ENCODE results near the gene STMP1.
A peak's percentile ranks its signal among the peaks of the same experiment; 100 is the strongest.

The STMP1 gene

DNA sequence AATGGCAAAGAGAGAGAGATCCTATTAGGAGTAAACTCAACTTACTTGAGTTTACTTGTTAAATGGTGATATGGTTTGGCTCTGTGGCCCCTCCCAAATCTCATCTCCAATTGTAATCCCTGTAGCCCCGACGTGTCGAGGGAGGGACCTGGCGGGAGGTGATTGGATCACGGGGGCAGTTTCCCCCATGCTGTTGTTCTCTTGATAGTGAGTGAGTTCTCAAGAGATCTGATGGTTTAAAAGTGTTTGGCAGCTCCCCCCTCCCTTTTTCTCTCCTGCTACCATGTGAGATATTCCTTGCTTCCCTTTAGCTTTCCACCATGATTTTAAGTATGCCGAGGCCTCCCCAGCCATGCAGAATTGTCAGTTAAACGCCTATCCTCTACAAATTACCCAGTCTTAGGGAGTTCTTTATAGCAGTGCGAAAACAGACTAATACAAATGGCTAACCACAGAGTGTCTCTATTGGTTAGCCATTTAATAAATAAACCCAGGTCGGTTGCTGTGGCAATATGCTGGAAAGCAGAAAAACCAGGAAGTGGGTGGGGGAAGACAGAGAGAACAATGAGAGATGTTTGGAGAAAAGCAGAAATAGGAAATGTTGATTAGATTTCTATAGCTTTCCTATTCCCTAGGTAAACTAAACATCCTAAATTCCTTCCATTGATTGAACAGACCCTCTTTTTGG, 3.0 kb upstream of the STMP1 start:
- peak; percentile 75 for DNase-seq (ENCODE audit: low read depth)
- no peak overlapping the region for H3K4me3 ChIP-seq (ENCODE audit: low read depth, low read length)
- TF ChIP-seq POLR2A (IDR thresholded peaks at IDR 0.05; ENCODE audit: extremely low read depth, insufficient read length): no peak
- TF ChIP-seq, protein P1, sequence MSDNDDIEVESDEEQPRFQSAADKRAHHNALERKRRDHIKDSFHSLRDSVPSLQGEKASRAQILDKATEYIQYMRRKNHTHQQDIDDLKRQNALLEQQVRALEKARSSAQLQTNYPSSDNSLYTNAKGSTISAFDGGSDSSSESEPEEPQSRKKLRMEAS (IDR thresholded peaks at IDR 0.05; ENCODE audit: low read depth, low read length): no peak
- TF ChIP-seq MYC (IDR thresholded peaks at IDR 0.05; ENCODE audit: low read depth, low read length): no peak
- TF ChIP-seq, protein P2, sequence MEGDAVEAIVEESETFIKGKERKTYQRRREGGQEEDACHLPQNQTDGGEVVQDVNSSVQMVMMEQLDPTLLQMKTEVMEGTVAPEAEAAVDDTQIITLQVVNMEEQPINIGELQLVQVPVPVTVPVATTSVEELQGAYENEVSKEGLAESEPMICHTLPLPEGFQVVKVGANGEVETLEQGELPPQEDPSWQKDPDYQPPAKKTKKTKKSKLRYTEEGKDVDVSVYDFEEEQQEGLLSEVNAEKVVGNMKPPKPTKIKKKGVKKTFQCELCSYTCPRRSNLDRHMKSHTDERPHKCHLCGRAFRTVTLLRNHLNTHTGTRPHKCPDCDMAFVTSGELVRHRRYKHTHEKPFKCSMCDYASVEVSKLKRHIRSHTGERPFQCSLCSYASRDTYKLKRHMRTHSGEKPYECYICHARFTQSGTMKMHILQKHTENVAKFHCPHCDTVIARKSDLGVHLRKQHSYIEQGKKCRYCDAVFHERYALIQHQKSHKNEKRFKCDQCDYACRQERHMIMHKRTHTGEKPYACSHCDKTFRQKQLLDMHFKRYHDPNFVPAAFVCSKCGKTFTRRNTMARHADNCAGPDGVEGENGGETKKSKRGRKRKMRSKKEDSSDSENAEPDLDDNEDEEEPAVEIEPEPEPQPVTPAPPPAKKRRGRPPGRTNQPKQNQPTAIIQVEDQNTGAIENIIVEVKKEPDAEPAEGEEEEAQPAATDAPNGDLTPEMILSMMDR (IDR thresholded peaks at IDR 0.05; ENCODE audit: low read depth, low read length): no peak

DNA sequence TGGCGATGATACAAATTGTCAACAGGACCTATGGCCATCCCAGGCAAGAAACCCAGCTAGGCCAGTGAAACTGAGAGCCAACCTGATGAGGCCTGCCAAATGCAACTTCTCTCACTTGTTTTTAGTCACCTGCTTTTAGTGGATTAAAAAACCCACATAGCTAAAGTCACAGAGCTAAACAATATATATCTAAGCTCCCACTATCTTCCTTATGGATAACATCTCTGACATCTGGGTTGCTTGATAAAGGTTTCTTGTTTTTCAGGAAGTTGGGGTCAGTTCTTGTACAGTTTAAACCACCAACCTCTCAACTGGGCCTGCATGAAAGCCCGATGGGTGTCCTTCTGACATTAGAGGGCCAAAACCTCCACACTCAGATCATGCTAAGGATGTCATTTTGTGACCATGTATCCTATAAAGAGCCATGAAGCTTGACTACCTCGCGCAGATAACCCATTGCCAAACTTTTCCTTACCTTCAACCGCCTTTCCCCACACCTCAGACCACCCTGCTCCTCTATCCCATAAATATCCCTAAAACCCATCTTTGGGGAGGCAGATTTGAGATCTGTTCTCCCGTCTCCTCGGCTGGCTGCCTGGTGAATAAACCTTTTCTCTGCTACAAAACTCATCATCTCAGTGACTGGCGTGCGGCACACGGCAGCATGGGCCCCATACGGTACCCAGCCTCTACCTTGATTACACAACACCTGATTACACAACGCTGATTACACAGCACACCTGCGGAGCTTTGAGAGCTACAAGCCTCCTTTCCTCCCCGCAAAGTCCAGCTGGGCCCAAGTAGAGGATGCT, 797 bp upstream of the STMP1 start:
- peak overlapping the region; percentile 65 for H3K4me3 ChIP-seq (ENCODE audit: low read depth, low read length)
- DNase-seq (ENCODE audit: low read depth): peak; percentile 54
- TF ChIP-seq POLR2A (IDR thresholded peaks at IDR 0.05; ENCODE audit: extremely low read depth, insufficient read length) (no peak), MYC (IDR thresholded peaks at IDR 0.05; ENCODE audit: low read depth, low read length) (no peak)
- TF ChIP-seq, protein P1 (IDR thresholded peaks at IDR 0.05; ENCODE audit: low read depth, low read length): no peak; the same call in 1 of the 2 replicates
- TF ChIP-seq, protein P2 (IDR thresholded peaks at IDR 0.05; ENCODE audit: low read depth, low read length): no peak

DNA sequence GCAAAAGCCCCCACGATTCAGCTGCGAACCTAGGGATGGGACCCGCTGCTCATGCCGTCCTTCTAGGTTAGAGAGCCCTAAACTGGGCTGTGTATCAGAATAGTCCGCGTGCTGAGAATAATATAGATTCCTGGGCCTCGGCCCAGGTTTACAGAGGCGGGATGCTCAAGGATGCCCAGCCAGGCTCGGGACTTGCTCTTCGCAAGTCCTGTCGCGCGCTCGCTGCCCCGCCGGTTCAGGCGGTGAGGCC, 266 bp upstream of the STMP1 start:
- H3K4me3 ChIP-seq (ENCODE audit: low read depth, low read length): peak overlapping the region; percentile 65
- TF ChIP-seq, protein P1 (IDR thresholded peaks at IDR 0.05; ENCODE audit: low read depth, low read length): no peak
- TF ChIP-seq, protein P2 (IDR thresholded peaks at IDR 0.05; ENCODE audit: low read depth, low read length): no peak
- TF ChIP-seq MYC (IDR thresholded peaks at IDR 0.05; ENCODE audit: low read depth, low read length): no peak; the same call in 1 of the 2 replicates
- DNase-seq (ENCODE audit: low read depth): no peak

DNA sequence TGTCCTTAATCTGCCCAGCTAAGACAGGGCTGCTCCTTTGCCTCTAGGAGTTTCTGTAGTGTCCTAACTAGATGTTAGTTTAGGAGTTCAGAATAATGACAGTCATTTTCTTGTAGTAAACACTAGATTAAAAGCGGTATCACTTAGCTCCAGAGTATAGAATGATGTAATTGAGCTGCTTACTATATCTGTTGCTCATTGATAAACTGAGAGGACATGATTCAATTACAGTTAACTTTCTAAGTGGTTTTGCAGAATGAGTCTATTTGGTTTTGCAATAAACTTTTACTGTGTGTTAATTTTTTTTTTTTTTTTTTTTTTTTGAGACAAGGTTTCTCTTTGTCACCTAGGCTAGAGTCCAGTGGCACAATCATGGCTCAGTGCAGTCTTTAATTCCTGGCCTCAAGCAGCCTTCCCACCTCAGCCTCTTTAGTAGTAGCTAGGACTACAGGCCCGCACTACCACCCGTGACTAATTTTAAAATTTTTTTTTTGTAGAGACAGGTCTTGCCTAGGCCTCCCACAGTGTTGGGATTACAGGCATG, 1.8 kb downstream of the STMP1 start:
- peak; percentile 29 for DNase-seq (ENCODE audit: low read depth)
- H3K4me3 ChIP-seq (ENCODE audit: low read depth, low read length): peak overlapping the region; percentile 21
- TF ChIP-seq, protein P1 (IDR thresholded peaks at IDR 0.05; ENCODE audit: low read depth, low read length): no peak
- TF ChIP-seq MYC (IDR thresholded peaks at IDR 0.05; ENCODE audit: low read depth, low read length) (no peak), POLR2A (IDR thresholded peaks at IDR 0.05; ENCODE audit: extremely low read depth, insufficient read length) (no peak)
- TF ChIP-seq, protein P2 (IDR thresholded peaks at IDR 0.05; ENCODE audit: low read depth, low read length): no peak

DNA sequence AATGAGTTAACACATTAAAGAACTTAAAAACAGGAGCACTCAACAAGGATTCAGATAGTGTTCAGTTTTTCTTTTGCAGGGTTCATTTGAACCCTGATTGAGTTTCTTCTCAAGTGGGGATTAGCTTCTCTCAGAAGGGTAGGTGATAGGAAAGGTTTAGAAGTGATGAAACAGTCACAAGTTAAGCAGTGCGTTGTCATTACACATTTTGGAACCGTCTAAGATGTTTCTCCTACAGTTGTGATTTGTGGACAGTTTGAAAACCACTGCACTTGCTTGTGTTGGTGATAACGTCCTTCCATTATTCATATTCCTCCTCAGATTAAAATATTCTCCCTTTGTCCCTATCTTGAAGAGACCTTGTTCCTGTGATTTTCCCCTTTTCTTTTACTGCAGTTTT, 2.7 kb downstream of the STMP1 start:
- no peak overlapping the region for H3K4me3 ChIP-seq (ENCODE audit: low read depth, low read length)
- no peak for DNase-seq (ENCODE audit: low read depth)
- TF ChIP-seq POLR2A (IDR thresholded peaks at IDR 0.05; ENCODE audit: extremely low read depth, insufficient read length): no peak
- TF ChIP-seq, protein P1 (IDR thresholded peaks at IDR 0.05; ENCODE audit: low read depth, low read length): no peak
- TF ChIP-seq MYC (IDR thresholded peaks at IDR 0.05; ENCODE audit: low read depth, low read length): no peak
- TF ChIP-seq, protein P2 (IDR thresholded peaks at IDR 0.05; ENCODE audit: low read depth, low read length): no peak

Data from NB4 (cell line).